ENCODE data around the gene DNAH1. TPM values are rescaled to one million over a fixed set of nuclear protein-coding genes. Genes with fewer than 3 reads are reported as not detected.
"Not testable (repeated sequence)": the region's sequence is repeated elsewhere in the genome, so short reads cannot be mapped to it uniquely, and the experiment has no call there.

The DNAH1 gene
- total and polyA plus RNA-seq, 3 donors from 2014 or later, result 40.0 to 50.4 (median 49.1) TPM

DNA sequence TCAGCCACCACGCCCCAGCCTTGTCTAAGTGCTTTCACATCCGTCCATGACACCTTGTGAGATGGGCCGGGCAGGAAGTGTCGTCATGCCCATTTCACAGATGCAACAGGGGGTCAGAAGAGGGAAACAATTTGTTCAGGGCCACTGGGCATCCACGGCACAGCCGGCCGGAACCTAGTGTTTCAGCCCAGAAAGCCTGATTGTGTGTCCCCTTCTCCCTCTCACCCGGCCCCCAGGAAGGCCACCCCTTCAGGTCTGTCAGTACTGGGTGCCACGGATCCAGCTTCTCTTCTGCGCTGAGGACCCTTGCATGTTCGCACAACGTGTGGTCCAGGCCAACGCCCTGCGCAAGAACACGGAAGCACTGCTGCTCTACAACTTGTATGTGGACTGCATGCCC lies 15.8 kb downstream of the DNAH1 start:
- intact Hi-C loops (cut with DNase I; ENCODE audit: low total_unique reads), result no loop called here
- H3K27ac ChIP-seq, result no peak overlapping the region
- H3K4me1 ChIP-seq, result peaks cover 4% of the 10 kb centered on the region
- no peaks in the 10 kb centered on the region for H3K27me3 ChIP-seq
- H3K9me3 ChIP-seq, result no peaks in the 10 kb centered on the region
- DNase-seq, result no peak
- H3K36me3 ChIP-seq (ENCODE audit: low read depth, missing control alignments), result no peaks in the 10 kb centered on the region
- WGBS, 2 donors, result 95 to 97% methylated on average over 13 to 15 of the region's 15 CpGs
- TF ChIP-seq, protein P1, sequence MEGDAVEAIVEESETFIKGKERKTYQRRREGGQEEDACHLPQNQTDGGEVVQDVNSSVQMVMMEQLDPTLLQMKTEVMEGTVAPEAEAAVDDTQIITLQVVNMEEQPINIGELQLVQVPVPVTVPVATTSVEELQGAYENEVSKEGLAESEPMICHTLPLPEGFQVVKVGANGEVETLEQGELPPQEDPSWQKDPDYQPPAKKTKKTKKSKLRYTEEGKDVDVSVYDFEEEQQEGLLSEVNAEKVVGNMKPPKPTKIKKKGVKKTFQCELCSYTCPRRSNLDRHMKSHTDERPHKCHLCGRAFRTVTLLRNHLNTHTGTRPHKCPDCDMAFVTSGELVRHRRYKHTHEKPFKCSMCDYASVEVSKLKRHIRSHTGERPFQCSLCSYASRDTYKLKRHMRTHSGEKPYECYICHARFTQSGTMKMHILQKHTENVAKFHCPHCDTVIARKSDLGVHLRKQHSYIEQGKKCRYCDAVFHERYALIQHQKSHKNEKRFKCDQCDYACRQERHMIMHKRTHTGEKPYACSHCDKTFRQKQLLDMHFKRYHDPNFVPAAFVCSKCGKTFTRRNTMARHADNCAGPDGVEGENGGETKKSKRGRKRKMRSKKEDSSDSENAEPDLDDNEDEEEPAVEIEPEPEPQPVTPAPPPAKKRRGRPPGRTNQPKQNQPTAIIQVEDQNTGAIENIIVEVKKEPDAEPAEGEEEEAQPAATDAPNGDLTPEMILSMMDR (IDR thresholded peaks at IDR 0.05), result no peak
- no peak for TF ChIP-seq POLR2A (IDR thresholded peaks at IDR 0.05)
- H3K4me3 ChIP-seq, result no peak overlapping the region

GRCh38 chr3:52333869-52334557 lies 17.9 kb downstream of the DNAH1 start:
- intact Hi-C loops (cut with DNase I; ENCODE audit: low total_unique reads), result no loop called here

GRCh38 chr3:52338131-52338530 lies 22.0 kb downstream of the DNAH1 start:
- not testable (repeated sequence) for H3K9me3 ChIP-seq; H3K27ac ChIP-seq; H3K4me1 ChIP-seq; H3K4me3 ChIP-seq; DNase-seq; H3K36me3 ChIP-seq (ENCODE audit: low read depth, missing control alignments); H3K27me3 ChIP-seq
- 92 to 94% methylated on average over 8 of the region's 8 CpGs for WGBS, 2 donors
- intact Hi-C loops (cut with DNase I; ENCODE audit: low total_unique reads), result loop anchor here (5.0 kb wide), 1 partner anchor 116 kb away; no protein-coding TSS in a partner anchor

More at GRCh38 chr3:52333869-52334557, 17.9 kb downstream of the DNAH1 start:
- Histone ChIP-seq H3K36me3 (ENCODE audit: low read depth, missing control alignments) (no peaks in the 10 kb centered on the region), H3K27ac (no peak overlapping the region), H3K27me3 (no peaks in the 10 kb centered on the region), H3K4me3 (no peak overlapping the region), H3K9me3 (no peaks in the 10 kb centered on the region), H3K4me1 (peaks cover 4% of the 10 kb centered on the region)
- 89 to 97% methylated on average over 4 of the region's 4 CpGs for WGBS, 2 donors
- no peak for TF ChIP-seq POLR2A (IDR thresholded peaks at IDR 0.05)
- TF ChIP-seq, protein P1 (IDR thresholded peaks at IDR 0.05), result no peak
- DNase-seq, result no peak

DNA sequence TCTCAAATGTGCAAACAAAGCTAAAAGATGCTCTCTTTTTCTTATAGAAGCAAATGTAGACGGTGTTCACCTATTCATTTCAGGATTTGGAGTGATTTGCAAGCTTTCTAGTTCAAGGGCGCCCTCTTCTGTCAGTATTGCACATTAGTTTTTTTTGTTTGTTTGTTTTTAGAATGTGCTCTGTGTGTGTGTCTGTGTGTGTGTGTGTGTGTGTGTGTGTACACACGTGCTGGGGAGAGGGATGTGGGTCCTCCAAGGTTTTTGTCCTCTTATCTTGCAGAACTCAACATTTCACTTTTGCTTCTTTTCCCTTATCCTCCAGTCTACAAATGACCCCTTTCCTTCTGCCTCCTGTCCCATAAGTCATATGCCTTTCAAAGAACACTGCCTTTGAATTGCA lies 23.5 kb downstream of the DNAH1 start:
- H3K9me3 ChIP-seq, result no peaks in the 10 kb centered on the region
- H3K4me3 ChIP-seq, result no peak overlapping the region
- no peaks in the 10 kb centered on the region for H3K36me3 ChIP-seq (ENCODE audit: low read depth, missing control alignments)
- TF ChIP-seq POLR2A (IDR thresholded peaks at IDR 0.05), result no peak
- TF ChIP-seq, protein P1 (IDR thresholded peaks at IDR 0.05), result peak; percentile 60 to 73 (median 61)
- intact Hi-C loops (cut with DNase I; ENCODE audit: low total_unique reads), result loop anchor here (5.0 kb wide), 2 partner anchors 47 to 117 kb away; no protein-coding TSS in a partner anchor
- H3K4me1 ChIP-seq, result peaks cover 4% of the 10 kb centered on the region
- no peaks in the 10 kb centered on the region for H3K27me3 ChIP-seq
- no peak overlapping the region for H3K27ac ChIP-seq
- WGBS, 2 donors, result 22 to 24% methylated on average over 3 of the region's 3 CpGs
- peak; percentile 51 for DNase-seq

DNA sequence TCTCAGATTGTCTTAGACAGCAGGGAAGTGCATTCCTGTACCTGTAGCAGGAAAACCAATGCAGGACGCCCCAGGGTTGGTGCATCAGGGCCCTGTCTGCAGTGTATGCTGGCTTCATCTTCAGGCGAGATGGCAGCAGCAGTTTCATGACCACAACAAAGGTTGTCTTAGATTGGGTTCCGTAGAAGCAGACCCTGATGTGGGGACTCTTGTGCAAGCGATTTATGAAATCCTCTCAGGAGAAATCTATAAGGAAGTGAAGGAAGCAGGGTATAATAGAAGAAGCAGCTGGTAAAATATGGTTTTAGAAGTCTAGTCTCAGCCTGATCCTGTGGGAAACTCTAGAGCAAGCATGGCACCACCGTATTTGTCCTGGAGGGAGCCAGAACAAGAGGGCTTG lies 25.0 kb downstream of the DNAH1 start:
- Histone ChIP-seq H3K27me3 (no peaks in the 10 kb centered on the region), H3K4me3 (no peak overlapping the region), H3K4me1 (peaks cover 4% of the 10 kb centered on the region), H3K27ac (no peak overlapping the region), H3K9me3 (no peaks in the 10 kb centered on the region), H3K36me3 (ENCODE audit: low read depth, missing control alignments) (no peaks in the 10 kb centered on the region)
- DNase-seq, result no peak
- no peak for TF ChIP-seq POLR2A (IDR thresholded peaks at IDR 0.05)
- TF ChIP-seq, protein P1 (IDR thresholded peaks at IDR 0.05), result no peak
- intact Hi-C loops (cut with DNase I; ENCODE audit: low total_unique reads), result loop anchor here (5.0 kb wide), 1 partner anchor 49 kb away; no protein-coding TSS in a partner anchor
- 91 to 97% methylated on average over 5 of the region's 5 CpGs for WGBS, 2 donors

Data from testis (tissue), 3 donors.